ENCODE results near the gene SGSH. TPM values are rescaled to one million over a fixed set of nuclear protein-coding genes. Genes with fewer than 3 reads are reported as not detected.

Gene SGSH
- total RNA-seq, 1 experiment from 2014 or later: 42.8 TPM

DNA sequence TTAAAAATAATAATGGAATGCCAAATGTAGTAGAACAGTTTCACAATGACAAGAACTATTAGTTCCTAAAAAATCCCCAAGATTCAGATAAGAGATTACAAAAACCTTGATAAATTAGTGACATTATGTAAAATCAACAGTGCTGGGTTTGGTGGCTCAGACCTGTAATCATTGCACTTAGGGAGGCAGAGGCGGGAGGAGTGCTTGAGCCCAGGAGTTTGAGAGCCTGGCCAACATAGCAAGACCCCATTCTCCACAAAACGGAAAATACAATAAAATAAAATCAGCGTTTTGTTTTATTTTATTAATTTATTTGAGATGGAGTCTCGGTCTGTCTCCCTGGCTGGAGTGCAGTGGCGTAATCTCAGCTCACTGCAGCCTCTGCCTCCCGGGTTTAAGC, 46.2 kb downstream of the SGSH start:
- ChIA-PET CTCF (no interaction called here), POLR2A (no interaction called here)
- no peak overlapping the region for H3K27ac Mint-ChIP-seq (ENCODE audit: unreplicated experiment)
- no peak overlapping the region for H3K4me3 ChIP-seq (ENCODE audit: low read depth, low read length)
- intact Hi-C loops (cut with micrococcal nuclease; ENCODE audit: unreplicated experiment): no loop called here
- no TSS peak for BruUV-seq (replicated peaks)
- no peaks in the 10 kb centered on the region for H3K9me3 ChIP-seq
- H3K27me3 ChIP-seq (replicated peaks; ENCODE audit: control insufficient read depth, insufficient read depth, low read length): no peaks in the 10 kb centered on the region
- no peak for DNase-seq
- H3K27me3 Mint-ChIP-seq (ENCODE audit: insufficient read depth, unreplicated experiment): no peaks in the 10 kb centered on the region
- no peaks in the 10 kb centered on the region for H3K36me3 ChIP-seq (ENCODE audit: control insufficient read depth, insufficient read depth, low read length)
- H3K4me3 Mint-ChIP-seq (ENCODE audit: unreplicated experiment): no peak overlapping the region
- TF ChIP-seq, protein P1, sequence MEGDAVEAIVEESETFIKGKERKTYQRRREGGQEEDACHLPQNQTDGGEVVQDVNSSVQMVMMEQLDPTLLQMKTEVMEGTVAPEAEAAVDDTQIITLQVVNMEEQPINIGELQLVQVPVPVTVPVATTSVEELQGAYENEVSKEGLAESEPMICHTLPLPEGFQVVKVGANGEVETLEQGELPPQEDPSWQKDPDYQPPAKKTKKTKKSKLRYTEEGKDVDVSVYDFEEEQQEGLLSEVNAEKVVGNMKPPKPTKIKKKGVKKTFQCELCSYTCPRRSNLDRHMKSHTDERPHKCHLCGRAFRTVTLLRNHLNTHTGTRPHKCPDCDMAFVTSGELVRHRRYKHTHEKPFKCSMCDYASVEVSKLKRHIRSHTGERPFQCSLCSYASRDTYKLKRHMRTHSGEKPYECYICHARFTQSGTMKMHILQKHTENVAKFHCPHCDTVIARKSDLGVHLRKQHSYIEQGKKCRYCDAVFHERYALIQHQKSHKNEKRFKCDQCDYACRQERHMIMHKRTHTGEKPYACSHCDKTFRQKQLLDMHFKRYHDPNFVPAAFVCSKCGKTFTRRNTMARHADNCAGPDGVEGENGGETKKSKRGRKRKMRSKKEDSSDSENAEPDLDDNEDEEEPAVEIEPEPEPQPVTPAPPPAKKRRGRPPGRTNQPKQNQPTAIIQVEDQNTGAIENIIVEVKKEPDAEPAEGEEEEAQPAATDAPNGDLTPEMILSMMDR (IDR thresholded peaks at IDR 0.05; ENCODE audit: insufficient read depth in 1 of 2, low read depth in 1 of 2, low read length in 1 of 2, severe bottlenecking in 1 of 2, unreplicated experiment in 1 of 2): no peak
- peaks cover 21% of the 10 kb centered on the region for H3K4me1 ChIP-seq
- H3K9me3 Mint-ChIP-seq (ENCODE audit: unreplicated experiment): peaks cover 5% of the 10 kb centered on the region
- peaks cover 5% of the 10 kb centered on the region for H3K36me3 Mint-ChIP-seq (ENCODE audit: insufficient read depth, unreplicated experiment)
- H3K4me1 Mint-ChIP-seq (ENCODE audit: low read depth, unreplicated experiment): peaks cover 36% of the 10 kb centered on the region

DNA sequence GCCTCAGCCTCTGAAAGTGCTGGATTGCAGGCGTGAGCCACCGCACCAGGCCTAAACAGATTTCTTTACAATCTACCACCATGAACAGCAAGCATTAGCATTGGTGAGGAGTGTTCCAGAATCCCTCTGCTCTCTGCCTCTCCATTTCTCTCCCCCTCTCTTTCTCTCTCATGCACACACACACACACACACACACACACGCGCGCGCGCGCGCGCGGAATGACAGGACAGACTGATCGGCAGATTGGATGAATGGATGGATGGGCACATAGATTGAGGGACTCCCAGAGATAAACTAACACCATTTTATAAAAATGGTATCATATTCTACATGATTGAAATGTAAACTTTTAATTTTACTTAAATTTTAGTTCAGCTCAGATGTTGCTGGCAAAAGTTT, 47.0 kb downstream of the SGSH start:
- BruUV-seq (replicated peaks): no TSS peak
- CTCF ChIA-PET: no interaction called here
- Histone ChIP-seq H3K9me3 (no peaks in the 10 kb centered on the region), H3K27me3 (replicated peaks; ENCODE audit: control insufficient read depth, insufficient read depth, low read length) (no peaks in the 10 kb centered on the region), H3K36me3 (ENCODE audit: control insufficient read depth, insufficient read depth, low read length) (no peaks in the 10 kb centered on the region), H3K4me3 (ENCODE audit: low read depth, low read length) (no peak overlapping the region), H3K4me1 (peaks cover 21% of the 10 kb centered on the region)
- H3K4me3 Mint-ChIP-seq (ENCODE audit: unreplicated experiment): no peak overlapping the region
- H3K9me3 Mint-ChIP-seq (ENCODE audit: unreplicated experiment): peaks cover 10% of the 10 kb centered on the region
- DNase-seq: no peak
- H3K27ac Mint-ChIP-seq (ENCODE audit: unreplicated experiment): no peak overlapping the region
- POLR2A ChIA-PET: no interaction called here
- intact Hi-C loops (cut with micrococcal nuclease; ENCODE audit: unreplicated experiment): no loop called here
- H3K36me3 Mint-ChIP-seq (ENCODE audit: insufficient read depth, unreplicated experiment): peaks cover 5% of the 10 kb centered on the region
- H3K27me3 Mint-ChIP-seq (ENCODE audit: insufficient read depth, unreplicated experiment): no peaks in the 10 kb centered on the region
- TF ChIP-seq, protein P1 (IDR thresholded peaks at IDR 0.05; ENCODE audit: insufficient read depth in 1 of 2, low read depth in 1 of 2, low read length in 1 of 2, severe bottlenecking in 1 of 2, unreplicated experiment in 1 of 2): no peak
- peaks cover 39% of the 10 kb centered on the region for H3K4me1 Mint-ChIP-seq (ENCODE audit: low read depth, unreplicated experiment)

DNA sequence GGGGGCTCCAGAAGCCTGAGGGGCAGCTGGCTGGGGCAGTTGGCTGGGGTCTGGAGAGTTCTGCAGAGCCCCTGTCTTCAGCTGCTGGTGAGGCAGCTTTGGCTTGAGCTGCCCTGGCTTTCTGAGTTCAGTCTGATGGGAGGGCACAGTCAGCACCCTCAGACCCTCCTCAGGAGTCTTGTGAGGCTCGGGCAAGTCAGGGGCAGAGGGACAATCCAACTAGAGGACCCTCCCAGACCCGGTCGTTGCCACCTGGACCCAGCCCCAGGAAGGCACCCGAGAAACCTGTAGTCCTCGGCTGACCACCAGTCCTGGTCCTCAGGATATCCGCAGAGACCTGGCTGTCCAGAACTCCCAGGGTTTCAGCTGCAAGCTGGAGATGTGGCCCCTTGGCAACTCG, 48.5 kb downstream of the SGSH start:
- Histone ChIP-seq H3K4me1 (peaks cover 21% of the 10 kb centered on the region), H3K27me3 (replicated peaks; ENCODE audit: control insufficient read depth, insufficient read depth, low read length) (no peaks in the 10 kb centered on the region), H3K4me3 (ENCODE audit: low read depth, low read length) (no peak overlapping the region), H3K9me3 (no peaks in the 10 kb centered on the region), H3K36me3 (ENCODE audit: control insufficient read depth, insufficient read depth, low read length) (no peaks in the 10 kb centered on the region)
- no TSS peak for BruUV-seq (replicated peaks)
- ChIA-PET POLR2A (no interaction called here), CTCF (no interaction called here)
- intact Hi-C loops (cut with micrococcal nuclease; ENCODE audit: unreplicated experiment): no loop called here
- no peak for DNase-seq
- H3K27ac Mint-ChIP-seq (ENCODE audit: unreplicated experiment): no peak overlapping the region
- H3K27me3 Mint-ChIP-seq (ENCODE audit: insufficient read depth, unreplicated experiment): no peaks in the 10 kb centered on the region
- TF ChIP-seq, protein P1 (IDR thresholded peaks at IDR 0.05; ENCODE audit: insufficient read depth in 1 of 2, low read depth in 1 of 2, low read length in 1 of 2, severe bottlenecking in 1 of 2, unreplicated experiment in 1 of 2): no peak
- H3K9me3 Mint-ChIP-seq (ENCODE audit: unreplicated experiment): peaks cover 10% of the 10 kb centered on the region
- H3K36me3 Mint-ChIP-seq (ENCODE audit: insufficient read depth, unreplicated experiment): peaks cover 5% of the 10 kb centered on the region
- H3K4me1 Mint-ChIP-seq (ENCODE audit: low read depth, unreplicated experiment): peaks cover 39% of the 10 kb centered on the region
- H3K4me3 Mint-ChIP-seq (ENCODE audit: unreplicated experiment): no peak overlapping the region

Data from Caco-2 (cell line).